Stimulated activated CD4-positive, alpha-beta T cell treated with anti-CD3 and anti-CD28 coated beads, Interleukin-1b, Interleukin-23, amount 100 ng/mL, for 48 hours (primary cell): ENCODE measurements around the gene FBXW2.
A peak's percentile ranks its signal among the peaks of the same experiment; 100 is the strongest.
"Not testable (repeated sequence)": the region's sequence is repeated elsewhere in the genome, so short reads cannot be mapped to it uniquely, and the experiment has no call there.

ENCODE experiments used
- DNase-seq: peaks from one replicate; pipeline ENCODE4 v3.0.0-alpha.2; 2020

The FBXW2 gene, protein sequence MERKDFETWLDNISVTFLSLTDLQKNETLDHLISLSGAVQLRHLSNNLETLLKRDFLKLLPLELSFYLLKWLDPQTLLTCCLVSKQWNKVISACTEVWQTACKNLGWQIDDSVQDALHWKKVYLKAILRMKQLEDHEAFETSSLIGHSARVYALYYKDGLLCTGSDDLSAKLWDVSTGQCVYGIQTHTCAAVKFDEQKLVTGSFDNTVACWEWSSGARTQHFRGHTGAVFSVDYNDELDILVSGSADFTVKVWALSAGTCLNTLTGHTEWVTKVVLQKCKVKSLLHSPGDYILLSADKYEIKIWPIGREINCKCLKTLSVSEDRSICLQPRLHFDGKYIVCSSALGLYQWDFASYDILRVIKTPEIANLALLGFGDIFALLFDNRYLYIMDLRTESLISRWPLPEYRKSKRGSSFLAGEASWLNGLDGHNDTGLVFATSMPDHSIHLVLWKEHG

DNA sequence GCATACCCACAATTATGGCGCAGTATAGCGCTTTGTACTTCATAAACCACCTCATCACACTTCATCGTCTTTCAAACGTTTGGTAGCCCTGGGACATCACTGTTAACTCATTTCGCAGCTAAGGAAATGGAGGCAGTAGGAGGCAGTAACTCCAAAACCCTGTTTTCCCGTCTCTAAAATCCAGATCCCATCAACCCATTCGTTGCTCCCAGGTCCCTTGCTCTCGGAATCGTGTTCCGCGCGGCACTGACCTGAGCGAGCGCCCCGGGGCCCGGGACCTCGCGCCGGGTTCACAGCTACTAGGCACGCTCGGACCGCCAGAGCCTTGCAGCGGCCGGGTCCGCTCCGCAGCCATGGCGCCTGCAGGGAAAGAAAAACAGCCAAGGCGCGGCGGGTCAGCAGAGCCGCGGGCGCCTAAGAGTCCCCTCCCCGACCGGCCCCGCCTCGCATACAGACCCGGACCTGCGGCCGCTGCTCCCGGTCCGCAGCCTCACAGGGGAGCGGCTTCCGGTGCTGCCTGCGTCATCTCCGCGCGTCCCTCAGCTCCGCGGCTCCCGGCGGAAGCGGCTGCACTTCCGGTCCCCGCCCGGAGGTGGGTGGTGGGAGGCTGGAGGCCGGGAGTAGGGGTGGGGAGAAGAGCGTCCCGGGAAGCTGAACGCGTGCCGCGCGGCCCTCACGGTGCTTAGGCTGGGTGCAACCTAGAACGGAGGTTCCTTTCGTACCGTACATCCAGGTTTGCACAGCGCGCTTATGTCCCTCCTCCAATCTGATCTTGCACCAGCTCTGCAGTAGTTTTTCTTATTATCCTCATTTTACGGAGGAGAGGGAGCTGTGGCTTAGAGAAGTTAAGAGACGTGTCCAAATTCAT lies at the start of gene FBXW2:
FBXW2 (minus strand) TSS at position 519 of the 868 bp plus-strand sequence. CDS start 5,158 bp downstream, outside the sequence.
- peak; percentile 92 for DNase-seq

DNA sequence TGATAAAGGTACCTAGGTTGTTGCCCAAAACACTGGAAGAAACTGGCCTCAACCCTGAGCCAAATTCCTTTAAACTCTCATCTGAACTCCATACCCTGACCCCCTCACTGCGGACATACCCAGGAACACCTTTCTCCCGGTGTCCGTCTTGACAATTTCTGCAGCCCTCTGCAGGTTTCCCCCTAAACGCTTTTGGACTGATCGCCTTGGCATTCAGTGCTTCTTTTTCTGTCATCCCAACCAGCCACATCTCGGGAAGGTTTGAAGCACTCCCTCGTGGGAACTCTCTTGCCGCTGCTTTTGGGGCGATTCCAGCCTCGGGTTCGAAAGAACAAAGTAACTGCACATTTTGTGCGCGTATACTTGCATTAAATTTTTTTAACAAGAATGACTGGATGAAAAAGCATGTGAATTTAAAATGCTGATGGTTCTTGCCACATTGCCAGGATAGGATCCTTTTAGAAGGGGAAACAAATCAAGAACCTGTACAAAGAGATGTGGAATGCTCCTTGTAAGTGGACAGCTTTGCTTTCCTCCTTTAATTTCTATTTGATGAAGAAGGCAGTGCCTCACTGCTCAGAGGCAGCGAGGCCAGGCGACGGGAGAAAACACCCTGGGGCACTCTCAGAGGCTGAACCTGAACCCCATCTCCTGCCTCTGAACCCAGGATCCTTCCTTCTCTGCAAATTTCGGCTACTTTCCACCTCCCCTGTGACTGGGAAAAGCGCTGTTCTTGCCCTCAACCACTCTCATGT lies 48.9 kb upstream of the FBXW2 start:
- no peak for DNase-seq

DNA sequence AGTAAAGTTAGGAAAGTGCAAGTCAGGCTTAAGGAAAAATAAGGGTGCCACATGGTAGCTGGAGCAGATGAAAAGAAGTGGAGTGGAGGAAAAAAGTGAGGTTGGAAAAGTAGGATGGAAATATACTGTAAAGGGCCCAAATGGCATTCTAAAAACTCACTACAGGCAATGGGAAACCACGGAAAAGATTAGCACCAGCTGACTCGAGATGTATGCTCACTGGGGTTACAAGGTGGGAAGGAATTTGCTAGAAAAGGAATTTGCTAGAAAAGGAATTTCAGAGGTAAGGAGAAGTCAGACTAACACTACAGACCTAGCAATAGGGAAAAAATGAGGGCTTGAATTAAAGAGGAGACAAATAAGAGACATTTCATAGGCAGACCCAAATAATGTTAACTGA lies 45.9 kb upstream of the FBXW2 start:
- DNase-seq: no peak

DNA sequence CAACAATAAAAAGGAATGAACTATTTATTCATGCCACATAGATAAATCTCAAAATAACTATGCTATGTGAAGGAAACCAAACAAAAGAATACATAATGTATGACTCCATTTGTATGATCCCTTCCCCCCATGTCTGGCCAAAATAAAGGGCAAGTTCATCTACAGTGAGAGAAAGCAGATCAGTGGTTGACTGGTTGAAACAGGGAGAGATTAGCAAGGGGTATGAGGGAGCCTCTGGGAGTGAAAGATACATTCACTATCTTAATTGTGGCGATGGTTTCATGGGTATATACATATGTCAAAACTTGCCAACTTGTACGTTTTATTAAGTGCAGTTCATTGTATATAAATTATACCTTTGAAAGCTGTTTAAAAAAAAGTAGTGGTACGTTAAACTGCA lies 44.7 kb upstream of the FBXW2 start:
- no peak for DNase-seq

DNA sequence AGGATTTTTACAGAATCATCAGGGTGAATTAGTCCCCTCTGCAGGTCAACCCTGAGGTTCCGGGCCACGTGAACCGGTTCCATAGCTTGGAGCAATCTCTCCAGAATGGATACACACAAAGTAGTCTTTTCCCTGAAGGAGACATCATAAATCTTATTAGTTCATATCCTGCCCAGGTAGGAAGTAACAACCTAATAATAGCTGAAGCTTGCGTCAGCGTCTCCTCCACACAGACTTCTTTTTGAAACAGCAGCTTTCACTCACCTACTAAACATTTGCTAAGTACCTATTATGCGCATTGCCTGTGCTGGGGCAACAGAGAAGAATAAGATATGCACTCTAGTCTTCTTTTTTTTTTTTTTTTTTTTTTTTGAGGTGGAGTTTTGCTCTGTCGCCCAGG lies 40.1 kb upstream of the FBXW2 start:
- DNase-seq: no peak

DNA sequence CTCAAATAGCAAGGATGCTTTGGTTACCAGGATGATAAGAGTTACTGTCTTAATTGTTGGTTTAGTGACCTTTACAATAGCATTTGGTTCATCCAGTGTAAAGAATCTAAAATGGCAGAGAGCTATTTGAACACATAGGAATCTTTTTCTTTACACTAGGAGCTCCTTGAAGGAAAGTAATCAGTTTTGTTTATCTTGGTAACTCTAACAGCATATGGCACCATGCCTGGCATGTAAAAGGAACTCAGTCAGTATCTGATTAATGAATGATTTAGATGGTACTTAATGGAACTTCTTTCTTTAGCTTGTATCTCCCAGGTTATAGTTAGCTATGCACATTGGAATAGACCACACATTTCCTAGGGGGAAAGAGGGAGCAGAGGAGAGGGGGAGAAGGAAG lies 39.6 kb upstream of the FBXW2 start:
- no peak for DNase-seq

DNA sequence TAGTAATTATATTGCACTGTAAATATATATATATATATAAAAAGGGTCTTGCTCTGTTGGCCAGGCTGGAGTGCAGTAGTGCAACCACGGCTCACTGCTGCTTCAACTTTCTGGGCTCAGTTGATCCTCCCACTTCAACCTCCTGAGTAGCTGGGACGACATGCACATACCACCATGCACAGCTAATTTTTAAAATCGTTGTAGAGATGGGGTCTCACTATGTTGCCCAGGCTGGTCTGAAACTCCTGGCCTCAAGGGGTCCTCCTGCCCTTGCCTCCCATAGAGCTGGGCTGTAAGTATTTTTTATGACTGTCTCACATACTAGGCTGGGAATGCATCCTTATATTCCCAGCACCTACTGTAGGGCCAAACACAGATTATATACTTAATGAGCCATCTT lies 37.6 kb upstream of the FBXW2 start:
- no peak for DNase-seq

DNA sequence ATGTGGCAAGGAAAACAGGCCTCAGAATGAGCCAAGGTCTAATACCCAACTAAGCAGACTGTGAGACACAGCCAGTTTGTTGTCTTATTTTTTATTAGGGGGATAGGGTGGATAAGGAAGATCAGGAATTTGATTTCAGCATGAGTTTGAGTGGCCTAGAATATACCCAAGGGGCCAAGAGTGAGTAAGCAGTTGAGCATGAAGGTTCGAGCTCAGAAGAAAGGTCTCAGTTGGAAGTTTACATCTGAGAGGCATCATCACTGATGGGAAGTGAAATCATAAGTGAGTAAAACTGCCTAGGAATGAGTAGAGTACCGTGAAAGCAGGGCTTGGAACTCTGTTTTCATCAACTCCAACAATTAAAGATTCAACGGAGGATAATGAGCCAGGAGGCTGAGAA lies 36.9 kb upstream of the FBXW2 start:
- no peak for DNase-seq

DNA sequence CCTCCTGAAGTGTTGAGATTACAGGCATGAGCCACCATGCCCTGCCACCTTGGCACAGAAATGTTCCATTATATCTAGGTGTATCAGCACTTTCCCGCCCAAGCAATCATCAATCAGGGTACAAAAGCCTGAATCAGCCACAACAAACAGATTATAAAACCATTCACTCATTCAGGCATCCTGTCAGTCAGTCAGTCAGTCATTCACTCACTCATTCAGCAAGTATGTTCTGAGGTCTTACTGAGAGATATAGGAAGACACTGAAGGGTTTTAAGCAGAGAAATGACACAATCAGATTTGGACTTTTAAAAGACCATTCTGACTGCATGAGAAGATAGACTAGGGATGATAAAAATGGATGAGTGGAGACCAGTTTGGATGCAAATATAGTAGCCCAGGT lies 36.4 kb upstream of the FBXW2 start:
- DNase-seq: no peak

DNA sequence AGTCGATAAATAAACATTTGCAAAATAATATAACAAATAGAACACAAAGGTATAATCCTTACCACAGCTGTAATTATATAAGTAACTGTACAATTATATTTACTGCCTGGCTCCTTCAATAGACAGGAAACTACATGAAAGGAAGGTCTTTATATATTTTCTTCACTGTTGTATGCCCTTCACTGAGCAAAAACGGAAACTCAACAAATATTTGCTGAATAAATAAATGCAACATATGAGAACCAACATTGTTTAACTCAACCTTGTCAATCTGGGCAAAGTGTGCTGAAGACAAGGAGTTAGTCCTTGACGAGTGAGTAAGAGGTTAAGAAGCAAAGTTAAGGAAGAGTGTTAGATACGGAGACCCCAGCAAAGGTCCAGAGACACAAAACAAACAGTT lies 26.9 kb upstream of the FBXW2 start:
- no peak for DNase-seq

DNA sequence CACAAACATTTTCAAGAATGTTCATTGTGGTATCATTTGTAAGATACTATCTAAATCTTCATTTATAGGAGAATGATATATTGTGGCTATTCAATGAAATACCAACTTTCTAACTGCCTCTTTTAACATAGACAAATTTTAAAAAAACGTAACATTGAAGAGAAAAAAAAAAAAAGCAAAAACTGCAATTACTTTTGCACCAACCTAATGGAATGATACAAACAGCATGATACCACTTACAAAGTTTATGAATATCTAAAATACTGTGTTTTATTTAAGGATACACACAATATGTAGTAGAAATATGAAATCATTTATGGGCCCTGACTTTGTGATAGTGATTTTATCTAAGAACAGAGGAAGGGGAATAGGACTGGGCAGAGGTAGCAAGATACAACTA lies 25.4 kb upstream of the FBXW2 start:
- no peak for DNase-seq

DNA sequence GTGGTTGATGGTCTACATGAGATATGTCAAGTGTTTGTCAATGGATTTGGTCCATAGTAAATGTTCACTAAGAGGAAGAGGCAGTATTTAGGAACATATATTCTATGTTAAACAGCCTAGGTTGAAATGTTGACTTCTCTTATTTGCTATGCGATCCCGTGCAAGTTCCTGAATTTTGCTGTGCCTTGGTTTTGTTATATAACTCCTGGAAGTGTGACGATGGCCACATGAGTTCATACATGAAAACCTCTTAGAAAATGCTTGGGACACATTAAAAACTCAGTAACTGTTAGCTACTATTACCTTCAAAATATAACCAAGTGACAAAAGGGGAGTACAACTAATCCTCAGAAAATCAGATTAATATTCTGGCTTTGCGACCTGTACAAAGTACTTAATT lies 21.9 kb upstream of the FBXW2 start:
- DNase-seq: no peak

DNA sequence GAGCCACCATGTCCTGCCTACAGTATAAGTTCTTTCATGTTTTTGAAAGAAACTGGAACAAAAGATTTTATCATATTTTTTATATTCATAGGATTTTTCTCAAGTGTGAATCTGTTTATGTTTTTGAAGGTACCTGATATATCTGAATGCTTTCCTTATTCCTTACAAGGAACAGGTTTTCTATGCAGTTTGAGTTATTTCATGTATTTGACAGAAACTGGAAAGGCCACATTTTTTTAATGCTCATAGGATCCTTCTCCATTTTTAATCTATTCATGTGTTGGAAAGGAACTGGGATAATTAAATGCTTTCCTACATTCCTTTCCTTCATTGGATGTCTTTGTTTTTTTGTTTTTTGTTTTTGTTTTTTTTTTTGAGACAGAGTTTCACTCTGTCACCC lies 15.7 kb upstream of the FBXW2 start:
- DNase-seq: no peak

DNA sequence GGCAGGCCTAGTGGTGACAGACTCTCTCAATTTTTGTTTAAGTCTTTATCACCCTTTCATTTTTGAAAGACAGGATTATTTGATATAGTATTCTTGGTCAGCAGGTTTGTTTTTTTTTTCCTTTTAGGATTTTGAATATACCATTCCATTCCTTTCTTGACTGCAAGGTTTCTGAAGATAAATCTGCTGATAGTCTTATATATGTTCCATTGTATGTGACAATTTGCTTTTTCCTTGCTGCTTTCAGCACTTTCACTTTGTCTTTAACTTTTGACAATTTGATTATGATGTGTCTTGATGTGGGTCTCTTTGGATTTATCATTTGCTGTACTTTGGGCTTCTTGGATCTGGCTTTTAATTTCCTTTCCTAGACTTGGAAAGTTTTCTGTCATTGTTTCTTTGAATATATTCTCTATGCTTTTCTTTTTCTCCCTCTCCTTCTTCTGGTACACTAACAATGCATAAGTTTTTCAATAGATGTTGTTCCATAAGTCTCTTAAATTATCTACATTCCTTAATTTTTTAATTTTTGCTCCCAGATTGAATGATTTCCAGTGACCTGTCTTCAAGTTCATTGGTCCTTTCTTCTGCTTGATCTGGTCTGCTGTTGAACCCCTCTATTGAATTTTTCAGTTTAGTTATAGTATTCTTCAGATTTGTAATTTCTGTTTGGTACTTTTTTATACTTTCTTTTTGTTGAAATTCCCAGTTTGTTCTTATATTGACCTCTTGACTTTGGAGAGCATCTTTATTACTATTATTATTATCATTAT lies 14.6 kb upstream of the FBXW2 start:
- DNase-seq: no peak

DNA sequence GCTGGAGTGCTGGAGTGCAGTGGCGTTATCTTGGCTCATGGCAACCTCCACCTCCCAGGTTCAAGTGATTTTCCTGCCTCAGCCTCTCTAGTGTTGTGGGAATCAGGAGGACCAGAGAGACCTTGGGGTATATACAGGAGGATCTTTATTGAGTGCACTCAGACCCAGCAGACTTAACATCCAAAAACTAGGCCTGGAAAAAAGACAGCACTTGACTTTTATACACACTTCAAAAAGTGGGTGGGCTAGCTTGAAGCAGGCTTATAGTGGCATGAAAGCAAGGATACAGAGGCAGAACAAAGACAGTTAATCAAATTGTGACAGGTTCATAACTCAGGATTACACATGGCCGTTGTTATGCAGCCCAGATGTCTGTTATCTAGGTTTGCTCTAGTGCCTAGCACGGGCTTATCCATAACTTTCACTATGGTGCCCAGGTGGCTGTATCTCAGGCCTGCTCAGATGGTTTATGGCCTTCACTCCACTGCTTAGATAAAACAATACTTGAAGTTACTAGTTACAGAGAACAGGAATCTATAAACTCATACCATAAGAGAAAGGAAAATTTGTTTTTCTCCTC lies 11.7 kb upstream of the FBXW2 start:
- DNase-seq: not testable (repeated sequence)

DNA sequence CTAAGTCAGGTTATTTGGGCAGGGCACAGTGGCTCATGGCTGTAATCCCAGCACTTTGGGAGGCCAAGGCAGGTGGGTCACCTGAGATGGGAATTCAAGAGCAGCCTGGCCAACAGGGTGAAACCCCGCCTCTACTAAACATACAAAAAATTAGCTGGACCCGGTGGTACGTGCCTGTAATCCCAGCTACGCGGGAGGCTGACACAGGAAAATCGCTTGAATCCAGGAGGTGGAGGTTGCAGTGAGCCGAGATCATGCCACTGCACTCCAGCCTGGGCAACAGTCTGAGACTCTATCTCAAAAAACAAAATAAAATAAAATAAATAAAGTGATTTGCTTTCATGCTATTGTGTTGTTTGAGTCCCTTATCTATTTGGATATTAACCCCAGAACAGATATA lies 8.2 kb upstream of the FBXW2 start:
- DNase-seq: no peak

DNA sequence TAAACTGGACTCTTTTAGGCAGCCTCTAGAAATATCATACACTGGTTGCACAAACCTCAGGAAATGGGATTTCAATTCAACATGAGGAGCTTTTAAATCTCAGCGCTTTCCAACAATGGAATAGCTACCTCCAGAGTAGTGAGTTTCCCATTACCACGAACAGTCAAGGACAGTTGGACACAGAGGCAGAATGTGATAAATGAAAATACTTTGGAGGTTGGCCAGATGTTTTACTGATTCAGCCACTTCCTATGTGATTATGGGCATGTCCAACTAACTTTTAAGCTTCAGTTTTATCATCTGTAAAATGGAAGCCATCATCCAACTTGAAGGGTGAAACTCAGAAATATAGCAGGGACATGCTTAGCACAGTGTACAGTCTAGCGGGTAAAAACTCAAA lies 2.1 kb downstream of the FBXW2 start:
- DNase-seq: no peak

DNA sequence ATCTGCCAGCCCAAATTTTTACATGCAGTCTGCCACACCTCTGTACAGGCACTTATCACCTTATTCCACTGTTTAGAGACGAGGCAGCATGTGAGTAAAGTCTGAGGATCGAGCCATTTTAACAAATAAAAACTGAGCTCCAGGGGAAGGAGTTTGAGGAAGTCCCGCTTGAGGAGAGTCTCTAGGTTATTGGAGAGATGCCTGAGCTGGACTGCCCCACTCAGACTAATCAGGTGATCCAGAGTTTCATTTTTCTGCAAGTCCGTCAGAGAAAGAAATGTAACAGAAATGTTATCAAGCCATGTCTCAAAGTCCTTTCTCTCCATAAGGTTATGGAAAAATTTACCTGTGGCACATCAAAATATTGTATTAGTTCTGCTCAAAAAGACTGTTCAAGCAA lies 5.3 kb downstream of the FBXW2 start:
- no peak for DNase-seq

DNA sequence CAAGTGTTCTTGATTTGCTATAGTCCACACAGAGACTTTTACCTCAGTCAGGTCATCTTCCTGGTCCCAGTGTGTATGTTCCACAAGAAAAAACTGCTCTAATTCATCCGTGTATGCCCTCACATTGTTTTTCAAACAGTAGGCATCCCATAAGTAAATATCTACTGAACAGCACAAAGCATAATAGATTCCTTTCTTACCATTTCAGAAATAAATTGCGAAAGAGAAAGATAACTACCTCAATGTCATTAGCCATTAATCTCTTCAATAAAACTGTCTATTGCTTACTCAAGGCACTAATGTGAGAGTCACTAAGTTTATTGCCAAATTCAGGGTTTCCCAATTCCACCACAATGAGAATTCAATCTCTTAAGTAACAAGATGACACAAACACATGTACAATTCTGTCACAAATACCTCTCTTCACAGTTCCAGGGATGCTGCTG lies 9.6 kb downstream of the FBXW2 start:
- no peak for DNase-seq

DNA sequence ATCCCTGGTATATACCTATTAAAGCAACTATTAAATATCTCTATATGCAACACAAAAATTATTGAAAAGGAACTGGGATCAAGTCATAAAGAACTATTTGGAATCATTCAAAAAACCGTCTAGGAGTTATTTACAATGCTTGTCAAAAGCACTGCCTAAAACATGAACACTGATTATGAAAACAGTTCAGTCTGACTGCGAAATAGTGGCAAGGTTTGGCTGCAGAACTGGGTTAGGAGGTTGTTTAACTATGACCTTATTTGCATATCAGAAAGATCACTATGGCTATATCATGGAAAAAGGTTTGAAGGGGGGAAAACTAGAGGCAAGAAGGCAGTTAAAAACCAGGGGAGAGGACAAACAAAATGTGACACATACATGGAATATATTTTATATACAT lies 12.0 kb downstream of the FBXW2 start:
- no peak for DNase-seq

DNA sequence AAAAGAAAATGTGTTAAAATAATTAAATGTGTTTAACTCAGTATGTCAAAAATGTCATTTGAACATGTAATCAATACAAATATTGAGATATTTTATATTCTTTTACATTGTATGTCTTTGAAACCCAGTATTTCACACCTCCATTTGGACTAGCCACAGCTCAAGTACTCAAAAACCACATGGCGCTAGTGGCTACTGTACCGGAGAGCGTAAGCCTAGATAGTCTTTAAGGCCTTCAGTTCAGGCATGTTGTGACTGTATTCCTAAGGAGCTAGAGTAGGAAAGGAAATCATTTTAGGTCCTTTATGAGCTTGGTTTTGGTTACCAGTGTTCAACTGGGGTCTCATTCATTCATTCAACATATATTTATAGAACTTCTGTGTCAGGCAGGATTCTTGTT lies 12.8 kb downstream of the FBXW2 start:
- DNase-seq: no peak

DNA sequence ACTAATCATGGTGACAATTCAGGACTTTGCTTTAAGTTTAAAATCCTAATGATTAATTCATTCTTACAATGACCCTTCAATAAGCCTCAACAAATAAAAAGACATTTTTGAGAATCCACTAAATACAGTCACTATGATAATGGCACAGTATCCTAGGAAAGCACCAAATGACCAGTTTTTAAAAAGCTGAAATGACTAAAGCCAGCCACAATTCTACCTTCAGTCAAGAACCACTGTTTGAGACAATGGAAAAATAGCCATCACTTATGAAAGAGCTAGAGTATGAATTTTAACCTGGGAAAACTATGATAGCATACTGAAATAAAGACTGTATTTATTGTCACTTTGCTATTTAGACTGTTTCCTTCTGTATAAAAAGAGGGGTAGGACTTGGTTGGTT lies 14.0 kb downstream of the FBXW2 start:
- DNase-seq: no peak
